Ascending aorta (tissue), 2 donors: Measurements from ENCODE around the gene APP. TPM values are rescaled to one million over a fixed set of nuclear protein-coding genes. Genes with fewer than 3 reads are reported as not detected.

ENCODE experiments used
- DNase-seq, 2 donors: peaks; one replicate each; pipeline ENCODE4 v3.0.0-alpha.2; 2019; ENCODE audit warnings: low spot score in 2 of 2
- H3K27ac ChIP-seq, 2 donors: fragments of 200-600 bp; sonication (generic); one replicate each; pipeline ENCODE4 v1.5.1; 2016 to 2017; ENCODE audit warnings: mild to moderate bottlenecking in 1 of 2
- H3K27me3 ChIP-seq: fragments of 200-600 bp; sonication (generic); one replicate; pipeline ENCODE4 v1.5.1; 2017
- H3K36me3 ChIP-seq, 2 donors: fragments of 200-600 bp; sonication (generic); one replicate each; pipeline ENCODE4 v1.5.1; 2016
- H3K4me1 ChIP-seq, 2 donors: fragments of 200-600 bp; sonication (generic); one replicate each; pipeline ENCODE4 v1.5.1; 2016 to 2017; ENCODE audit warnings: mild to moderate bottlenecking in 1 of 2
- H3K4me3 ChIP-seq, 2 donors: fragments of 200-600 bp; sonication (generic); one replicate each; pipeline ENCODE4 v1.5.1; 2016 to 2017; ENCODE audit warnings: mild to moderate bottlenecking in 1 of 2
- H3K9me3 ChIP-seq, 2 donors: fragments of 200-600 bp; sonication (generic); one replicate each; pipeline ENCODE4 v1.5.1; 2016
- intact Hi-C: fragments of 100-400 bp; cut with DNase I; formaldehyde crosslinking; loops from one replicate; pipeline ENCODE4 v1.15.1; 2023
- total RNA-seq: library from RNA; depleted of rRNA; stranded (reverse); fragments of >200 nt; gene quantifications from one replicate; pipeline ENCODE4 v1.1.0, GENCODE V29; 2016
- TF ChIP-seq, protein P1 (sequence below), 3 experiments: fragments of 200-600 bp in 2 of 3; fragments of 450-650 bp in 1 of 3; sonication (generic) in 2 of 3; IDR thresholded peaks; one replicate each; pipeline ENCODE4 v1.5.1; 2016 to 2019; ENCODE audit warnings: antibody characterized with exemption in 3 of 3, mild to moderate bottlenecking in 1 of 3, moderate library complexity in 1 of 3

APP gene
- total RNA-seq, 1 donor from 2014 or later: 350 TPM

DNA sequence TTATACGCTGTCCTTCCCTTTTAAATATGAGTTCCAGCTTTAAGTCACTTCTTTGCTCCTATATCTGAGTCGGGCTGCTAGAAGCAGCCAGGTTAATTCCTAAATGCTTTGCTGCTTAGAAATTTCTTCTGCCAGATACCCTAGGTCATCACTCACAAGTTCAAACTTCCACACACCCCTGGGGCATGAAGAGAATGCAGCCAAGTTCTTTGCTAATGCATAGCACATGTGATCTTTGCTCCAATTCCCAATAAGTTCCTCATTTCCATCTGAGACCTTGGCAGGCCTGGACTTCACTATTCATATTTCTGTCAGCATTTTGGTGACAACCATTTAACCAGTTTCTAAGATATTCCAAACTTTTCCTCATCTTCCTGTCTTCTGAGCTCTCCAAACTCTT is 14.5 kb upstream of the APP start:
- Histone ChIP-seq H3K4me3 (no peak overlapping the region), H3K27me3 (no peaks in the 10 kb centered on the region), H3K27ac (no peak overlapping the region), H3K36me3 (no peaks in the 10 kb centered on the region), H3K4me1 (no peaks in the 10 kb centered on the region), H3K9me3 (no peaks in the 10 kb centered on the region)
- TF ChIP-seq, protein P1, sequence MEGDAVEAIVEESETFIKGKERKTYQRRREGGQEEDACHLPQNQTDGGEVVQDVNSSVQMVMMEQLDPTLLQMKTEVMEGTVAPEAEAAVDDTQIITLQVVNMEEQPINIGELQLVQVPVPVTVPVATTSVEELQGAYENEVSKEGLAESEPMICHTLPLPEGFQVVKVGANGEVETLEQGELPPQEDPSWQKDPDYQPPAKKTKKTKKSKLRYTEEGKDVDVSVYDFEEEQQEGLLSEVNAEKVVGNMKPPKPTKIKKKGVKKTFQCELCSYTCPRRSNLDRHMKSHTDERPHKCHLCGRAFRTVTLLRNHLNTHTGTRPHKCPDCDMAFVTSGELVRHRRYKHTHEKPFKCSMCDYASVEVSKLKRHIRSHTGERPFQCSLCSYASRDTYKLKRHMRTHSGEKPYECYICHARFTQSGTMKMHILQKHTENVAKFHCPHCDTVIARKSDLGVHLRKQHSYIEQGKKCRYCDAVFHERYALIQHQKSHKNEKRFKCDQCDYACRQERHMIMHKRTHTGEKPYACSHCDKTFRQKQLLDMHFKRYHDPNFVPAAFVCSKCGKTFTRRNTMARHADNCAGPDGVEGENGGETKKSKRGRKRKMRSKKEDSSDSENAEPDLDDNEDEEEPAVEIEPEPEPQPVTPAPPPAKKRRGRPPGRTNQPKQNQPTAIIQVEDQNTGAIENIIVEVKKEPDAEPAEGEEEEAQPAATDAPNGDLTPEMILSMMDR (IDR thresholded peaks at IDR 0.05): no peak
- DNase-seq: no peak
- intact Hi-C loops: no loop called here

DNA sequence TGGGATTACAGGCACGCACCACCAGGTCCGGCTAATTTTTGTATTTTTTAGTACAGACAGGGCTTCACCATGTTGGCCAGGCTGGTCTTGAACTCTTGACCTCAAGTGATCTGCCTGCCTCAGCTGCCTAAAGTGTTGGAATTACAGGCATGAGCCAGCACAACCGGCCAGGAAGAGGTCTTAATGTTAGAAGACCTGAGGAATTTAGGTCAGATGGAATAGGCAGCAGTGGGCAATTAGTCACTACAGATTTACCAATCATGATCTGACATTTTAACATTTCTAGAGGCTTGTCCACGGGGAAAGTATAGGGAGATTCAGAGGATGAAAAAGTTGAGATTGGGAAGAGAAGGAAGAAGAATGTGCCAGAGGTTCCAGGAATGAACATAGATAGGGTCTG is 8.9 kb upstream of the APP start:
- TF ChIP-seq, protein P1 (IDR thresholded peaks at IDR 0.05): no peak
- no peaks in the 10 kb centered on the region for H3K9me3 ChIP-seq
- no peaks in the 10 kb centered on the region for H3K36me3 ChIP-seq
- H3K27ac ChIP-seq: no peak overlapping the region
- no peak for DNase-seq
- H3K27me3 ChIP-seq: no peaks in the 10 kb centered on the region
- H3K4me3 ChIP-seq: no peak overlapping the region
- H3K4me1 ChIP-seq: no peaks in the 10 kb centered on the region
- intact Hi-C loops: loop anchor here (10.0 kb wide), 1 partner anchor 665 kb away; the partner anchor contains the start of gene ADAMTS1

DNA sequence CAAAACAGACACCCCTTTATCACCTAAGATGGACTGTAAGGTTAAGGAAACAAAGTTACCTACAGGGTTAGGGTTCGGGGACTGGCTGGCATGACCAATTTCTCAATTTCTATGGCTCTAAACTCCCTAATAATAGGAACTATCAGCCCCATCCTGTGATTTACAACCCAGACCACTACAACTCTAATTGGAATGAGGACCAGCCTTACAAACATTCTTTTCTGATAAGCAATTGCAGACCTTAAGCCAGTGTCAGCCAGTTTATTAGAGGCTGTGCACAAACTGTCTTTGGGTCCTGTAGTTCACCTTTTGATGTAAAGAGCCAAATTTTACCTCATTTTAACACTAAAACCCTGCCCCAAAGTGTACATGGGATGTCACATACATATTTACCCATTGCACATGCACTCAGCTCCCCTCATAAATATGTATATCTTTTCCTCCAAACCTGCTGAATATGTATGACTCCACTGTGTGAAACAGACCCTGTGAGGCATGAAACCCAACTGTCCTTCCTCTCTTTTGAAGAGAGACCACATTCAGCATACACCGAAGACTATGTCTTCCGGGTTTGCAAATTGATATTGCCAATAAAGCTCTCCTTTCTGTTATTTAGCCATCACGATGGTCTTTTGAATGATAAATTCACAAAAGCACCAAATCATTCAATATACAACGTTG is 7.3 kb upstream of the APP start:
- H3K36me3 ChIP-seq: no peaks in the 10 kb centered on the region
- DNase-seq: no peak
- intact Hi-C loops: loop anchor here (10.0 kb wide), 1 partner anchor 667 kb away; the partner anchor contains the start of gene ADAMTS1
- H3K27ac ChIP-seq: no peak overlapping the region
- no peaks in the 10 kb centered on the region for H3K27me3 ChIP-seq
- TF ChIP-seq, protein P1 (IDR thresholded peaks at IDR 0.05): no peak
- no peak overlapping the region for H3K4me3 ChIP-seq
- no peaks in the 10 kb centered on the region for H3K4me1 ChIP-seq
- no peaks in the 10 kb centered on the region for H3K9me3 ChIP-seq

DNA sequence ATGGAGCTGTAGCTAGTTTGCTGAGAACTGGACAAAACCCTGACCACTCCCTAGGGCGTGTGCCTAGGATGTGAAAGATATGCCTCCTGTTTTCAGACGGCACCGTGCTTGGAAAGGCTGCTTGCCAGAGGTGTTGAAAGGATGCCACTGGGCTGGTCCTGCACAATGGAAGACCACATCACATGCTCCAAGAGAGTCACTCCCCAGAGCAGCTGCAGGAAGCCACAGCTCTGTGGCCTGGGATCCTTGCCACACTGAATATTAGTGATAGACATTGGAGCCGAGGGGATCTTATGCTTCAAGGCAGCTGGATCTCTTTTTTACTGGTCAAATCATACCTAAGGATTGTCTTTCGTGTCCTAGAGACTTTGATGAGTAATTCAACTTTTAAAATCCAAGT is 6.6 kb upstream of the APP start:
- Histone ChIP-seq H3K4me3 (no peak overlapping the region), H3K36me3 (no peaks in the 10 kb centered on the region), H3K9me3 (no peaks in the 10 kb centered on the region), H3K27ac (no peak overlapping the region), H3K27me3 (no peaks in the 10 kb centered on the region), H3K4me1 (no peaks in the 10 kb centered on the region)
- DNase-seq: no peak
- intact Hi-C loops: loop anchor here (10.0 kb wide), 1 partner anchor 668 kb away; the partner anchor contains the start of gene ADAMTS1
- TF ChIP-seq, protein P1 (IDR thresholded peaks at IDR 0.05): no peak

DNA sequence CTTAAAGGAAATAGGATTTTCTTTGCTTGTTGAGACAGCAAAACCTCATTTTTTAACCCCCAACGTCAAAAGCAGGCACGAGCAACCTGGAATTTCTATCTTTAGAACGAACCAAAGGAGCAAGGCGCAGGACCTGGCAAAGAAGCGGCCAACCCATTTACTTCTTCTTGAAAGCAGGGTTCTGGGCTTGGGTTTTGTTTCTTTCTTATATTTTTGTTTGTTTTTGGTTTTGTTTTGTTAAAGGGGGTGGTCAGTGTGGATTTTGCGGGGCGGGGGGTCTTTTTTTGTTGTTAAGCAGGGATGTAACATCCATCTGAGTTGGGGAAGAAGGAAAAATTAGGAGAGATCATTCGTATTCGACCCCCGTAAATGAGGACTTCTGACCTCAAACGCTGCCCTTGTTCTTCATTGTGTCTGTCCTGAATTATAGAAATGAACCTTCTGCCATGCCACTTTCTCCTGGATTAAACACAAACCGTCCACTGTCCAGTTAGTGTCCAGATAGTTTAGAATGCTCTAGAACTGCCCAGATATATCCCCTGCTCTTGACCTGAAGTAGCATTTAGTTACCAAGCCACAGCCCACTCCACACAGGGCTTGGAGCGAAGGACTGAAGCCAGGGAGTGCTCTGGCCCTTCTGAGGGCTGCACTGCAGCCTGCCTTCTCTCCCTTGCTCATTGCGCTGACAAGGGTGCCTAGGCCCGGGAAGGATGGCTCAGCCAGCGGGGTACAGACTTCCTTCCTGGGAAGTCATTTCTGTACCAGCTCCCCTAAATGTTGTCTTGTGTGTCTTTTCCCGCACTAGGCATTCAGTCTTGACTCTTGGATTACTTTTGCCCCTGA is 909 bp upstream of the APP start:
- Histone ChIP-seq H3K9me3 (no peaks in the 10 kb centered on the region), H3K4me1 (peaks cover 0 to 10% of the 10 kb centered on the region in 2 donors), H3K27me3 (no peaks in the 10 kb centered on the region), H3K36me3 (no peaks in the 10 kb centered on the region), H3K4me3 (peak overlapping the region; percentile 96 to 98), H3K27ac (no peak overlapping the region)
- no peak for DNase-seq
- TF ChIP-seq, protein P1 (IDR thresholded peaks at IDR 0.05): no peak
- intact Hi-C loops: loop anchor here (2.0 to 10.0 kb wide), 4 partner anchors 23 to 673 kb away; partner anchors contain the start of gene ADAMTS1
